LNCaP clone FGC (cell line): Measurements from ENCODE around the gene SGCB.

ENCODE experiments used
- DNase-seq: peaks from one replicate; pipeline ENCODE4 v3.0.0-alpha.2; 2011; ENCODE audit warnings: low read depth
- H3K4me3 ChIP-seq: 2 replicates; pipeline ENCODE4 v1.5.1; 2011; ENCODE audit warnings: mild to moderate bottlenecking, low read depth, low read length, control low read depth
- CTCF ChIP-seq: IDR thresholded peaks from 2 replicates; pipeline ENCODE4 v1.5.1; 2012; ENCODE audit warnings: mild to moderate bottlenecking; ENCODE audit not compliant: control insufficient read depth, insufficient read depth; ENCODE audit errors: extremely low read depth

SGCB gene

GRCh38 chr4:51995647-51996220, 42.4 kb downstream of the SGCB start:
- no peak for TF ChIP-seq CTCF
- DNase-seq: no peak
- H3K4me3 ChIP-seq: no peak overlapping the region
